GM18508 (cell line): ENCODE measurements around the gene CMC1.
"Not testable (repeated sequence)": the region's sequence is repeated elsewhere in the genome, so short reads cannot be mapped to it uniquely, and the experiment has no call there.

Experiments used
- ATAC-seq: cut with Tn5 transposase; IDR thresholded peaks from one replicate; pipeline ENCODE4 v1.9.1; 2021; ENCODE audit warnings: moderate number of reproducible peaks; ENCODE audit not compliant: insufficient read depth, unreplicated experiment

Gene CMC1

GRCh38 chr3:28243424-28244106, 2.1 kb downstream of the CMC1 start:
- no peak for ATAC-seq

- ATAC-seq, result no peak
These were observed 3.1 kb downstream of the CMC1 start for GRCh38 chr3:28244491-28244890.

- ATAC-seq, result no peak
These were observed 5.9 kb downstream of the CMC1 start for GRCh38 chr3:28247286-28247685.

GRCh38 chr3:28250999-28251398, 9.6 kb downstream of the CMC1 start:
- ATAC-seq, result no peak

- ATAC-seq, result no peak
These were observed 10.6 kb downstream of the CMC1 start for GRCh38 chr3:28252001-28252431.

GRCh38 chr3:28253040-28253715, 11.8 kb downstream of the CMC1 start:
- no peak for ATAC-seq

GRCh38 chr3:28262001-28262400, 20.6 kb downstream of the CMC1 start:
- ATAC-seq, result no peak

GRCh38 chr3:28265641-28266040, 24.2 kb downstream of the CMC1 start:
- ATAC-seq, result no peak

GRCh38 chr3:28267984-28268849, 26.8 kb downstream of the CMC1 start:
- no peak for ATAC-seq

- ATAC-seq, result no peak
These were observed 27.6 kb downstream of the CMC1 start for GRCh38 chr3:28268989-28269388.

- not testable (repeated sequence) for ATAC-seq
These were observed 28.5 kb downstream of the CMC1 start for GRCh38 chr3:28269884-28270283.

GRCh38 chr3:28273837-28274236, 32.4 kb downstream of the CMC1 start:
- no peak for ATAC-seq

- no peak for ATAC-seq
These were observed 37.5 kb downstream of the CMC1 start for GRCh38 chr3:28278918-28279317.

- no peak for ATAC-seq
These were observed 38.4 kb downstream of the CMC1 start for GRCh38 chr3:28279770-28280169.

- ATAC-seq, result no peak
These were observed 39.4 kb downstream of the CMC1 start for GRCh38 chr3:28280781-28281180.

- peak; percentile 79 for ATAC-seq
These were observed 45.2 kb downstream of the CMC1 start for GRCh38 chr3:28286595-28286994.

- ATAC-seq, result no peak
These were observed 45.6 kb downstream of the CMC1 start for GRCh38 chr3:28287046-28287445.

GRCh38 chr3:28290863-28291300, 49.5 kb downstream of the CMC1 start:
- ATAC-seq, result no peak

GRCh38 chr3:28291577-28291976, 50.2 kb downstream of the CMC1 start:
- ATAC-seq, result no peak

- ATAC-seq, result no peak
These were observed 51.2 kb downstream of the CMC1 start for GRCh38 chr3:28292622-28293021.
